HG02763 (cell line): Measurements from ENCODE around the gene HSF5.

Source experiments
- ATAC-seq: cut with Tn5 transposase; IDR thresholded peaks from one replicate; pipeline ENCODE4 v1.9.1; 2021; ENCODE audit warnings: mild to moderate bottlenecking, moderate library complexity; ENCODE audit not compliant: unreplicated experiment

Gene HSF5

DNA sequence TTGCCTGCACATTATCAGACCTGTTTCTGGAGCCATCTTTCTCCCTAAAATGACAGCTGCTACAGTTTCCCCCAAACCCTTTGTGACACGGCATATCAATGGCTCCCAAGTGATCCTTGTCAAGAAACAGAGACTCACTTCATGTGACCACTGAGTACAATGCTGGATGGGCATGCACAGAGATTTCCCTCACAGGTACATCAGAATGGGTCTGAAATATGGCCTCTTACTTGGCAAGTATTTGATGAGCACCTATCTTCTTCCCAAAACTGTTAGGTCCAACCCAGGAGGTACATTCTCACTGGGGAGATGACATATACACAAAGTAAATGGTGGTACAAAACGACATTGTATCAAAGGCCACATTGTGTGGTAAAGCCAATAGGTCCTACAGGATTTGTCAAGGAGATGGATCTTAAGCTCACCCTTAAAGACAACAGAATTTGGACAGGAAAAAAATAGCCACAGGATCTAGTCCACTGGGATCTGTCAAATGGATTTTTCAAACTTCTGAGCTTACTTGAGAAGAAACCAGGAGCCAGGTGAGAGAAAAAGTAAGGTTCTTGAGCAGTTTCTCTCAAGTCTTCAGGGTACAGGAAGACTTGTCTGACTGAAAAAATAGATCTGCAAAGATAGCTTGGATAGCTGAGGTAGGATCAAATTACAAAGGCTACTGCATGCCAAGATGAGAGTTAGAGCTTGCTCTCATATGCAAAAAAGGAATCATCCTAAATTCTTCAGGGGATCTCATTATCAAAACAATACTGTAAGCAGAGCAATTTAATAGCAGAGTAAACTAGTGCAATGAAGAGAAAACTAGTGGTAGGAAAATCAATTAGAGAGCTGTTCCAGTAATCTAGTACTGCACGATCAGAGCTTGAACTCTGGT, 99.7 kb downstream of the HSF5 start:
- ATAC-seq = no peak

DNA sequence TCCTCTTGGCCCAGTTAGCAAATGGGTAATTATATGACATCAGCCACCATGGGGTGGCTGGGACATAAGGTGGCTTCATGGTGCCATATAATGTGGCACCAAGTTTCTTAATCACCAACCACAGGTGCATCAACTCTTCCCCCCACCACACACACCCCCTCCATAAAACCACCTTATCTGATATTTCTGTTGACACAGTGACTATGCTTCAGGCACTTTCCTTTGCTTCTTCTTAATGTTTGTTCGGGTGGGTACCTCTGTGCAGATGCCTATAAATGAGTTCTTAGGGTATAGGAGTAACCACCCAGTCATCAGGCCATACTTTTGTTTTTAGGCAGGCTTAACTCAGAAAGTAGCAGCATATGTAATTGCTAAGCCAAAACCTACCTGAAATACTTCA, 100.4 kb downstream of the HSF5 start:
- ATAC-seq = no peak

DNA sequence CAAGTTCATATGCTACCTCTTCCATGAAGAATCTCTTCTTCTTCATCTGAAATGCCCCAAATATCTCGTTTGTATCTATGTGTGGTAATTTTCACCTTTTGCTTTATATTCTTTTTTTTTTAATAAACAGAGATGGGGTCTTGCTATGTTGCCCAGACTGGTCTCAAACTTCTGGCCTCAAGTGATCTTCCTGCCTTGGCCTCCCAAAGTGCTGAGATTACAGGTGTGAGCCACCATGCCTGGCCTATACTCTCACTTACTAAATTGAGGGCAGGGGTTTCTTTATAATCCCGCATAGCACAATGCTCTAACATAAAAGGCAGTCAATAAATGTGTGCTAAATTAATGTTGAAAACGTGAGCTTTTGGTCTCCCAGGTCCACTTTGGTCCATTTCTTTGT, 101.5 kb downstream of the HSF5 start:
- ATAC-seq = no peak

DNA sequence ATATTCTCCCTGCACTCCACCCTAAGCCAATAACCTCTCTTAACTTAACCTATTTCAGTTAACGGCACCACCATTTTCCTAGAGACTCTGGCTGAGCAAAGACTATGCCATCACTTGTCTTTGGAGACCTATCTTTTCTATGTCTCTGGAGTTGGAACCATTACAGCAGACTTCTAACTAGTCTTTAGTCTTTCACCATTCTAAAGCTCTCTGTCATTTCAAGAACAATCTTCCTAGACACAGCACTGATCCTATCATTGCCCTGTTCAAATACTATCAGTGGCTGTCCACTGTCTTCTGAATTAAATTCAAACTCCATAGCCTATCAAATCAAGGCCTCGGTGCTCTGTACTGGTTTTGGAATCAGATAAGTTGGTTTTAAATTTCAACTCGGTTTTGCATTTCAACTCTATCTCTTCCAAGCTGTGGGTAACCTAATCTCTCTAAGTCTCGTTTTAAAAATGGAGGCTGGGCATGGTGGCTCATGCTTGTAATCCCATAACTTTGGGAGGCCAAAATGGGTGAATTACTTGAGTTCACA, 102.8 kb downstream of the HSF5 start:
- ATAC-seq = no peak

DNA sequence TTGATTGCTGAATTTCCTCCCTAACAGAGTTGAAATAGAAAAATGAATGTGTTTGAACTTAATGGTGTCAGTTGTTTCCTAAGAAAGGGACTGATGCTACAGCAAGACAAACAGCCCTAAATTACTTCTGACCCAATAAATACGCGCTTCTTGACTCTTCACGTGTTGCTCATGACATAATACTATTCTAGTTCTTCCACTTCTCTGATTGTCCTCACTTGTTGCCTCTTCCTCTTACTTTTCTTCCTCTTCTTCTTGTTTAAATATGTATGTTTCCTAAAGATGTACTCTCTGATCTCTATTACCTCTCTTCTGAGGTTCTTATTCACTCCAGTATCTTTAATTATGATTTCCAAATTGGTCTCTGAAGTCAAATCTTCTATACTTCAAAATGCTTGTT, 103.3 kb downstream of the HSF5 start:
- no peak for ATAC-seq

DNA sequence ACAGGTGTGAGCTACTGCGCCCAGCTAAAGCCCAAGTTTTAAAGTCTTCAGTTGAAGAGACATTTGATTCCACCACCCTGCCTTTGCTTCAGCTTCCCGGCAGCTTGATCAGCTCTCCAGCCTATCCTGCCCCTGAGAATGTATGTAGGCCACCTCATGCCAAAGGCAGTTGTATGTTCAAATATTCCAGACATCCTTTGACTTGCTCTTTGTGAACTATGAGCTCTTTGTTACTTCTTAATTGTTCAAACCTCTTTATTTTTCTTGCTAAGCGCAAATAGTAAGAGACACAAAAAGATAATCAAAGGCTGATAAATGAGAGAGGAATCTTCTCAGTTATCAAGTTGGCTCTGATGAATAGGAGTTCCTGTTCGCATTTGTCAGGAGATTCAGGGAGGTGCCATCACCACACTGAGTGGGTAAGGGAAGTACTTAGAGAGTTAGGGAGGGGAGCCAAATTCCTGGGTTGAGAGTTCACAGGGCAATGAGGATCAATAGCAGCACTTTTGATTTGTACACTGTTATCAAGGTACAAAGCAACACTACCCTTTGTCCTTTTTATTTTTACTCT, 104.2 kb downstream of the HSF5 start:
- no peak for ATAC-seq

DNA sequence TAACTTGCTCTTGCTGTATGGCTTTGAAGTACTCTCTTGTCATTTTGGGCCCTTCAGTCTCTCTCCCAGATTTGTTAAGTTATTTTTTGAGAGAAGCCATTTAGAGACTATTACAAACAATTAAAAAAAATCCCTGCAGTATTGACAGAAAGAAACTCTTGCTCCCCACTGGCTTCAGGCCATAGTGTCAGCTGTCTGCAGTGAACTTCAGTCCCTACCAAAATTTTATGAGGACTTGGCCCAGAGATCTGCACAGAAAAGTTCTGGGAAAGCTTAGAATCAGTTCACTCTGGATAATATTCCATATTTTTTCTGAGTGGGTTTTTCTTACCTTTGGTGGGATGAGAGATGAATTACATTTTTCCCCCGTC, 105.4 kb downstream of the HSF5 start:
- no peak for ATAC-seq

DNA sequence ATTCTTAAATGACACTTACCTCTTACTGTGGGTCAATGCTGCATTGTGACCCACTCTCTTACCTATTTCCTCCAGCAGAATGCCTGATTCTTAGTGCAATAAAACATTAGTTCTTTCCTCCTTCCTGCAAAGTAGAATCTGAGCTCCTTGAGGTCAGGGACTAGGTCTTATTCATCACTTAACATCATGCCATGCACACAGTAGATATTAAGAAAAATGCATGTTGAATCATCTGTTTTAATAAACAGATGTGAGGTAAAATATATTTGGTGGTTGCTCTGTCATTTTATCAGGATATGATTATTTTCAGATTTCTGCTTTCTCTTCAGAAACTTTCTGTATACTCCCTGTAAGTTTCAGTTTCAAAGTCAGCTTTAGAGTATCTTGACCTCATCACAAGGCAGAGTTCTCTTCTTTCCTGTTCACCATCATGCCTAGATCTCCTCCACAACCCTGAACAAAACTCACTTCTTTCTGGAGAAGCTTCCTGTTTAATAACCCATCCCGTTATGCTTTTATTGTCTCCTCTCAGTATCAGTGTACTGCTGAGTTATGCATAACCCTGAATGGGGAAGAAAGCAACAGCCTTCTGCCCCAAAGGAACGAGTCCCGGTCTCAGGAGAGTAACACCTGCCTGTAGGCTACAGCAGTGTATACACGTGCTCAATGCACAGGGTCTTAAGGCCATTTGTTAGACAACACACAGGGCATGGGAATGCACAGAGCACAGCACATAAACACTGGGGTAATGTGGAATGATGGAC, 105.9 kb downstream of the HSF5 start:
- ATAC-seq = no peak

DNA sequence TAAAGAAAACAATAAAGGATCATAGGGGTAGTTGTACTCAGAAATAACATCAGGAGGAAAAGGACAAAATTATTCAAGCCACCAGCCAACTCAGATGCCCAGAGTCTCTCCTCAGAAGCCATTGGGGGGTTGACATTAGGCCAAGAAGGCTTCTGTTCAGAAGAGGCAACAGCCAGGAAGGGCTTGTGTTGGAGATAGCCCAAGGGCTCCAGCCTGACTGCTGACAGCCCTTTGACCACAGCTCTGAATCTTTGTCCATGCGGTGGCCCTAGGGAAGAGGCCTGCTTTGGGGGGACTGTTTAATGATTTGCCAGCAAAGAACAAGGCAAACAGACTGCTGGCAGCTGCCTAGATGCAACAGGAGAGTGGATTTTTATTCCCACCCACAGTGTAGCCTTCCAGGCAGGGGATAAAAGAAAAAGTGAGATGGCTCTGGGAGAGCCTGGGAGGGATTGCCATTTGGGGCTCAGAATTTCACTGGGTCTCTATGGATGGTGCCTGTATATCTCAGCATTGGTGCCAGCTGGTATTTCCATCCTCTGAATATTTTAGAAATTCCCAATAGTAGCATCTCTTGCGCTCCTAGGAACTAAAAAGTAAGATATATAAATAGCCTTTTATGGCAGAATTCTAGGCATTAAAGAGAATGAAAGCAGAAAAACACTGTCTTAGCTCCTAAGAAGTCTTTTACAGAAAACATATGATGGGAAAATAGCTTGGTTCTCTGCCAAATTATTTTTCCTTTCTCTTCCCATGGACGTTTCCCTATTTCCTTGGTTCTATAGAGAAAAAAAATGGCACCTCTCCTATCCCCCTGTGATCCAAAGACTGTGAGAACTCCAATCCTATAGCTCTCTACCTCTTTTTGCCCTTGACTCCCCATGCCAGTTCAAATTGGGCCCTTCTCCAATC, 106.8 kb downstream of the HSF5 start:
- ATAC-seq = no peak

DNA sequence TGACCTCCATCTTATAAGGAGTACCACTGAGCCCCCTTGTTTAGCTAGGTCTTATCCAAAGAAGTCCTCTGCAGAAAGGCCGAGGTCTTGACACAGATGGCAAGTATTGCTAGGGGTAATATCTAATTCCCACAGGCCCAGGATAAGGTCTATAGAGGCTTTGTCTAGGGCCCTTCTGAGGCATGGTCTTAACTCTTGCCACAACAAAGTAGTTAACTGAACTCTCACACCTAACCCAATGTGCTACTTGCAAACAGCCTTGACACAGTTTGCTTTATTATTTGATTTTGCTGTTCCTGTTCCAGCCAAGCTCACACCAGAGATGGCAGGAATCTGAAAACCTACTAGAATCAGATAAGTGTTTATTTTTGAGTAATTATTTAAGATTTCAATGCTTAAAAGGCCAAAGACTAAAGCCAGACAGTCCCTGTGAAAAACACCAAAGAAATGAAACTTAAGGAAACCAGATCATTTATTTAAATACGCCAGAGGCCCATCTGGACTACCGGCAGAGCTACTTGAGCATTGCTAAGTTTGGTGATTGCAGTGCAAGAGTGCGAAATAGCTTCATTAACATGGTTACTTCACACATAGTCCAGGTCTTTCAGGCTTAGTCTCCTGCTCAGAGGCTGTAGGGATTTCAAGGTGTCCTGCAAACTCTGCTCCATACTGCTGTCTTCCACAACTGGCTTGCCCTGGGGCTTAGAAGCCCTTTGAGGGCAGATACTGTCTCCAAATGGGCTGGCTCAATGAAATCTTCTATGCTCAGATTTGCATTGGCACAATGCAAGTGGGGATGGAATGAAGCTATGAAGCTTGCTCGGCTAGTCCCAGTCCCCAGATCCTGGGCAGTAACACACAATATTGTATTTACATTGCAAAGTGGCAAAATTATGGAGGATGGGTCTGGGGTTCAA, 107.7 kb downstream of the HSF5 start:
- ATAC-seq = no peak

DNA sequence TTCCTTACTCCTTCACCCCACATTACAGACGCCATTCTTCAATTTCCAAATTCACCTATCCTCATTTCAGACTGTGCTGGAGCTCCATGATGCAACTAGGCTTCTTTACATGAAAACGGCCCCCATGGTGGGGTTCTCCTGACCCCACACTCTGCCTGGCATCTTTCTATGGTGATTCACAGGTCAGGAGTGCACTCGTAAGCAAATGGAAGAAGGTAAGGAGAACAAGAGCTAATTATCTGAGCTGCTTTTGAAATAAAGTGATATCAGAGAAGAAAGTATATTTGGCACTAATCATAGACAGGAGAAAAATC, 108.7 kb downstream of the HSF5 start:
- ATAC-seq = no peak

DNA sequence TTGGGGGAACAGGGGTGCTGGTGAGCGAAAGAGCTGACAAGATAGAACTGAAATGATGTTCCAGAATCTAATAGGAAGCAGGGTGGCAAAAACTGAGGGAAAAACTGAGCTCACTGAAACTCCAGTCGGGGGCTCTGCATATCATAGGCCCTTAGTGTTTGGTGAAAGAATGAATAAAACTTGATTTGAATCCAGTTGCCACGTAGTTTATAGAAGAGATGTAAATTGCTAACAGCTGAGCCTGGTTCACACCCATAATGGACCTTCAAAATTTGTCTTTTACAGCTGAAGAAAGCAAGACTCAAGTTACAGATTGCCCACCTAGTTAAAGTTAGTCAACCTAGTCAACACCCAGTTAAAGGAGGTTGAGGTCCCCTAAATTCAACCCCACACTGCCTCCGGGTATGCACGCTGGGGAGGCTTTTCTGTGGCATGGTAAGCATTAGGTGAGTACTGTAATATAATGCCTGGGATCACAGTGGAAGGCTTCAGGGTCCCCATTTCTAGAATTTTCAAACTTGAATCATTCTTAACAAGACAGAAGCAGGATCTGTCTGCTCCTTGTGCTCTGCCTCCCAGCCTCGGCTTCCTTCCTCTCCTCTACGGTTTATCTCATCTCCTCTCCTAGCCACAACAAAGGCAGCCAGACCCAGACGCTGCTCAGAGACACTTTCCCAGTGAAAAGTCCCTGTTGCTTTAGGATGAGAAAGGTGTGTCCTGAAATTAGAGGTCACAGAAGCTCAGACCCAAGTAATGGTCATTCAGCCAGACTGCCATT, 109.3 kb downstream of the HSF5 start:
- ATAC-seq = no peak

DNA sequence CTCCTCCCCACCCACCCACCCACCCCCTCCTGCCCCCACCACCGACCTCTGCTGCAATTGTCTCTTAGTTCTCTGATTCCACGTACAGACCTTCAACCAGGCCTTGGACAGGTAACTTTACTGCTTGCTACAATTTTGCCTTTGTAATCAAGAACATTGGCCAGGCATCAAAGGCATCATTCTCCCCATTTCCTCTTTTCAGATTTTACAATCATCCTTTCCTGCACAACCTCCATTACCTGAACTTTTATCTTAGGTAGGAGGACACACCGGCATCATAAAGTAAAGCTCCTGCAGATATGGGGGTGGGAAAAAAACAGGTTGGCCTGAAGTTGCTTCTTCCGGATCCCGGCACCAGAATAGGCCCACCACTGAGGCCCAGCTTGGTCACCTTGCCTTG, 110.5 kb downstream of the HSF5 start:
- no peak for ATAC-seq

DNA sequence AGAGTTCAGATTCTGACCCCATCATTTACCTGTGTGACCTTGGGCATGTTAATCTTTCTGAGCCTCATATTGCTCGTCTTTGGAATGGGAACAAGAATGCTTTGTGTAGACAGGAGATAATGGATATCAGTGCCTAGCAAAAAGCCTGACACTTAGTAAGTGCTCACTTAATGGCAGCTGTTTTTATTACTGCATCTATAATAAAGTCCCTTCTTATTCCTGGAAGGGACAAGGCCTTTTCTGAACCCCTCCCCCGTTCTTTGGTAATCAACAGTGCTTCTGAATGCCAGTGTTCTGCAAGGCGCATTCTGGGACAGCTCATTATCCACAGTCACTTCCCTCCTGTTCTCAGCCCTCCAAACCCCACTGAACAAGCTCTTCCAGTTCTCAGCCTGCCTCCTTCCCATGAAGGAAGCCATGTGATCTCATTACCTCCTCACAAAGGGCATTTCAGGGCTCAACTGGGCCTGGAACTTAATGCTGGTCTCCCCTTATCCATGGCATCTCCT, 111.1 kb downstream of the HSF5 start:
- no peak for ATAC-seq

DNA sequence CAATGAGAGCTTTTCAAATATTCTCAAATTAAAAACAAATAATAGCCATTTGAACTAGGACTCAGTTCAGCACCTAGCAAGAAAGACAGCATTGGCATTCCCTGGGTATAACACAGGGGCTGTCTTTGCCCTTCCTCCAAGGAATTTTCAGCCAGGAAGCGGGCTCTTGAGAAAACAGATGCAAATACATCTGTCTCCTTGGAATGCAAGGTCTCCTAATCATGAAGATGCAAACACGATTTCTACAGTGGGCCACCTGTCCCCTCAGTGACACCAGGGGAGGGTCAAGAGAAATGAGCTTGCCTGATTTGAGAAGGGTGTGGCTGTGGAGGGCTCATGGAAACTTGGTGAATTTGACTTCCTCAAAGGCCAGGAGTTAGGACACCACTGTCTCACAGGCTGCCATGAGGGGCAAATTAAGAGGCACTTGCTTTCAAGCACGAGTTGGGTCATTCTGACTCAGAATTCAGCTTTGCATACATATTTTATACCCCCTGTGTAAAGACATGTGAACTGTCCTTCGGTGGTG, 111.7 kb downstream of the HSF5 start:
- no peak for ATAC-seq

DNA sequence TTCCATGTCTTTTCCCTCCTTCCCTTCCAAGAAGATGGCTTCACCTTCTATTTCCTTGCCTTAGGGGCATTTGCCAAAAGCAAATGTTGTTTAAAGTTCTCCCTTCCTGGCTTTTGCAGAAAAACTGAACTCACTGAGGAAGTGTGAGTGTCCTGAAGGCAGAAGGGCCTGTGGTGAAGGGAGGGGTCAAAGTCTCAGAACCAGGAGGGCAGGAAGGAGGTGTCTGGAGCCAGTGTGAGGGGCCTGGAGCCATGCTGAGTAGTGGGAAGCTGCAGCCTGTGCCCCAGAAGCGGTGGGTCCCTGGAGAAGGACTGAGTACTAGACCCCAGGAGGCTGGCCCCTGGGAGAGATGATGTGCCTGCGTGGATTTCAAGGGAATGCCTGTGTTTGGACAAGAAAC, 112.4 kb downstream of the HSF5 start:
- ATAC-seq = no peak

DNA sequence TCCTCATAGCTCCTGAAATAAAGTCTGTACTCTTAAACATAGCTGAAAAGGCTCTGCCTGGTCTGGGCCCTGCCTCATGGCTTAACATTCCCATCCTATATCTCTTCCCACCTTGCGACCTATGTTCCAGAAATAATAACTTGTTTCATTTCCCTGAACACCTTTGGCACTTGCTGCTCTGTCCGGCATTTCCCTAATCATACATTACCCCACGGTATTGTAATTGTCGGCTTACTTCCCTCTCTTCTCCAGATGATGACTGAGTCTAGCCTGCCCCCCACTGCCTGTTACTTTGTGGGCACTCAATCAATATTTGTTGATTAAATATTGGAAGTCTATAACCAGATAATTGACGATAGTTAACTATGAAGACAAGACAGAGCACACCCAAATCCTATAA, 113.0 kb downstream of the HSF5 start:
- ATAC-seq = no peak

DNA sequence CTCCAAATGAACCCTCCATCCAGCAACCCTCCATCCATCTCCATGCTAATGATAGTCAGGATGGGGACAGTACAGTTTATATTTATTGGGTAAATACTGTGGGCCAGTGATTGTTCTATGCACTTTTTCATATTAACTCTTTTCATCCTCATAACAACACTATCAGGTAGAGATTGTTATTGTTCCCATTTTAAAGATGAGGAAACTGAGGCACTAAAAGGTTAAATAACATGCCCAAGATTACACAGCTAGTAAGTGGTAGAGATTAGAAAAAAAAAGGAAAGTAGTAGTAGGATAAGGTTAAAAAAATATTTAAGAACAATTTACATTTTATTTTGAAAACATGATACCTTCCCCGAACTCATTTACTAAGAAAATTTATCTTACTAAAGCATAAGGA, 114.3 kb downstream of the HSF5 start:
- ATAC-seq = no peak

DNA sequence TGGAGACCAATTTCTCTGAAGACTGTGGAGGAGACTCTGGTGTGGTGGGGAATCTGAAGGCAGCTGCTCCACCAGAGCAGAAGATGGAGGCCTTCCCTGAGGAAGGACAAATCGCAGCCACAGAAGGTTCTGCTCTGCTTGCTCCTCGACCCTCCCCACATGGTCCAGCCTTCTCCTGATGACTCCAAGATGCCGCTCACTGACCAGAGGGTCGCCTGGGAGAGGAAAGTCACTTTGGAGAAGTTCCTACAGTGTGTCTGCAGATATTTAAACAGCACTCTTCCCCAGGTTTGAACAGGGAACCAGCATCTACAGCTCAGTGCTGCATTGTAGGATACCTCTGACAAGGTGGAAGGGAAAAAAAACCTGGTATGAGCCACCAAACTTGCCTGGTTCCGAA, 115.2 kb downstream of the HSF5 start:
- ATAC-seq = no peak
